Measurements from ENCODE around the gene GALNT7.
A peak's percentile ranks its signal among the peaks of the same experiment; 100 is the strongest.

The GALNT7 gene

GRCh38 chr4:173370477-173371291 is 202.1 kb downstream of the GALNT7 start, which contains the start of gene SAP30 (continued):
- TF ChIP-seq AEBP2 (tag by site-specific recombination; IDR thresholded peaks at IDR 0.05; ENCODE audit: borderline replicate concordance) (no peak), SP3 (tag by site-specific recombination; IDR thresholded peaks at IDR 0.05) (peak; percentile 91), ZNF37A (tag by site-specific recombination; IDR thresholded peaks at IDR 0.05) (no peak), PRDM10 (tag by site-specific recombination; IDR thresholded peaks at IDR 0.05) (0 out of 2 replicates have a peak, but pooled peaks have one; percentile 8), SP2 (tag by site-specific recombination; IDR thresholded peaks at IDR 0.05) (peak; percentile 71), ZNF274 (IDR thresholded peaks at IDR 0.05; ENCODE audit: low read length) (no peak), ZNF274 (tag by site-specific recombination; IDR thresholded peaks at IDR 0.05; ENCODE audit: borderline replicate concordance) (no peak), ZNF341 (tag by site-specific recombination; IDR thresholded peaks at IDR 0.05; ENCODE audit: low read depth) (peak; percentile 70), ZNF664 (tag by site-specific recombination; IDR thresholded peaks at IDR 0.05) (no peak), EGR2 (tag by site-specific recombination; IDR thresholded peaks at IDR 0.05; ENCODE audit: low read depth) (peak; percentile 23; the same call in 1 of the 2 replicates), BCL11A (tag by site-specific recombination; IDR thresholded peaks at IDR 0.05; ENCODE audit: low read depth) (no peak), MZF1 (tag by site-specific recombination; IDR thresholded peaks at IDR 0.05; ENCODE audit: borderline replicate concordance) (peak; percentile 48; the same call in 1 of the 2 replicates), GLIS1 (tag by site-specific recombination; IDR thresholded peaks at IDR 0.05) (peak; percentile 23; the same call in 1 of the 2 replicates), KLF16 (tag by site-specific recombination; IDR thresholded peaks at IDR 0.05) (no peak), TCF7L2 (IDR thresholded peaks at IDR 0.05; ENCODE audit: borderline replicate concordance, low read depth, low read length) (no peak), ZNF24 (tag by site-specific recombination; IDR thresholded peaks at IDR 0.05) (no peak), KLF10 (tag by site-specific recombination; IDR thresholded peaks at IDR 0.05) (peak; percentile 84; the same call in 1 of the 2 replicates), YY1 (tag by site-specific recombination; IDR thresholded peaks at IDR 0.05) (no peak; the same call in 1 of the 2 replicates), ZNF776 (tag by site-specific recombination; IDR thresholded peaks at IDR 0.05; ENCODE audit: borderline replicate concordance) (no peak), ZNF561 (tag by site-specific recombination; IDR thresholded peaks at IDR 0.05; ENCODE audit: borderline replicate concordance) (no peak), ZSCAN23 (tag by site-specific recombination; IDR thresholded peaks at IDR 0.05) (no peak), PBX3 (CRISPR knock-in tag; IDR thresholded peaks at IDR 0.05) (0 out of 2 replicates have a peak, but pooled peaks have one; percentile 50), ZBTB10 (tag by site-specific recombination; IDR thresholded peaks at IDR 0.05) (peak; percentile 33; the same call in 1 of the 2 replicates), ZNF2 (tag by site-specific recombination; IDR thresholded peaks at IDR 0.05) (peak; percentile 32; the same call in 1 of the 2 replicates), ZNF311 (tag by site-specific recombination; IDR thresholded peaks at IDR 0.05; ENCODE audit: borderline replicate concordance) (no peak)
